Gastrocnemius medialis (tissue), 4 donors: ENCODE results near the gene APBB2.

Experiments used
- CTCF ChIP-seq, 5 experiments: fragments of 450-650 bp in 3 of 5; fragments of 200-600 bp in 2 of 5; sonication (generic) in 2 of 5; IDR thresholded peaks in 4 of 5; conservative IDR thresholded peaks in 1 of 5; 1 replicate in 4 of 5; 2 replicates in 1 of 5; pipeline ENCODE4 v1.5.1; 2016 to 2019; ENCODE audit warnings: antibody characterized with exemption in 5 of 5, mild to moderate bottlenecking in 3 of 5, moderate library complexity in 3 of 5
- POLR2A ChIP-seq, 2 donors: fragments of 450-650 bp; IDR thresholded peaks; one replicate each; pipeline ENCODE4 v1.6.1; 2017; ENCODE audit warnings: antibody characterized with exemption in 2 of 2, mild to moderate bottlenecking in 2 of 2, moderate library complexity in 2 of 2

DNA sequence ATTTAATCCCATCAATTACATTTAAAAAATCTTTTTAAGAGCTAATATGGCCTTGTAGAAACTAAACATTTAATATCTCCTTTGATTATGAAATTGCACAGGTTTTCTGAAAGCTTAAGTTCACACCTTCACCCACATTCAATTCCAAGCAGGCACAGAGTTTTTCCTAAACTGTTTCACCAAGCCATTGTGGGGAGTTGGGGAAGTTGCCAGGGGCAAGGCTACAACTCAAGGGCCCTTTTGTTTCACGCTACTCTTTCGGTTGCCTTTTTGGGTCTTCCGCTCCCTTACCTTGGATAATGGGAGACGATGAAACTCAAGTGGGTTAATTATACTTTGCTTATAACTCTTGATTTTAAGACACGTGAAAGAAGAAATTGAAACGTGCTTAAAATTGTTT, 33.3 kb downstream of the APBB2 start:
- TF ChIP-seq POLR2A (IDR thresholded peaks at IDR 0.05) (no peak), CTCF (IDR thresholded peaks at IDR 0.05 in 4 of 5, conservative IDR thresholded peaks at IDR 0.05 in 1 of 5) (no peak)
